Choroid plexus epithelial cell (primary cell): ENCODE results near the gene JTB.
"Not testable (repeated sequence)": the region's sequence is repeated elsewhere in the genome, so short reads cannot be mapped to it uniquely, and the experiment has no call there.

ENCODE experiments used
- DNase-seq: peaks from one replicate; pipeline ENCODE4 v3.0.0-alpha.2; 2010; ENCODE audit warnings: low read depth
- H3K4me3 ChIP-seq: 2 replicates; pipeline ENCODE4 v1.5.1; 2011; ENCODE audit warnings: low read depth, mild to moderate bottlenecking, control low read depth, low read length, moderate library complexity
- CTCF ChIP-seq: conservative IDR thresholded peaks from 2 replicates; pipeline ENCODE4 v1.5.1; 2011; ENCODE audit warnings: low read depth, mild to moderate bottlenecking, control low read depth, inconsistent platforms, low read length, moderate library complexity

Gene JTB

GRCh38 chr1:154000420-154000819 lies 22.9 kb upstream of the JTB start:
- H3K4me3 ChIP-seq: no peak overlapping the region
- no peak for DNase-seq
- TF ChIP-seq CTCF: no peak

GRCh38 chr1:153996882-153997281 lies 19.4 kb upstream of the JTB start:
- H3K4me3 ChIP-seq, DNase-seq: not testable (repeated sequence)

DNA sequence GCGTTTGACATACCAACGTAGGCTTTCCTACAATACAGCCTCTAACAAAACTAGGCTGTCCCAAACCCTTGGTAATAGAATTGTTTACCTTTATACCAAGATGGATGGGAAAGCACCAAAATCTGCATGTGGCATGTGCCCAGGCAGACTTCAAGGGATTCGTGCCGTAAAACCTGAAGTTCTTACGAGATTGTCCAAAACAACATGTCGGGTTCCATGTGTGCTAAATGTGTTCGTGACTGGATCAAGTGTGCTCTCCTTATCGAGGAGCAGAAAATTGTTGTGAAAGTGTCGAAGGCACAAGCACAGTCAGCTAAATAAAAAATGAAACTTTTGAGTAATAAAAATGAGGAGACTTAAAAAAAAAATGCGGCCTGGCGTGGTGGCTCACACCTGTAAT lies 18.2 kb upstream of the JTB start:
- no peak for DNase-seq
- no peak overlapping the region for H3K4me3 ChIP-seq
- no peak for TF ChIP-seq CTCF

DNA sequence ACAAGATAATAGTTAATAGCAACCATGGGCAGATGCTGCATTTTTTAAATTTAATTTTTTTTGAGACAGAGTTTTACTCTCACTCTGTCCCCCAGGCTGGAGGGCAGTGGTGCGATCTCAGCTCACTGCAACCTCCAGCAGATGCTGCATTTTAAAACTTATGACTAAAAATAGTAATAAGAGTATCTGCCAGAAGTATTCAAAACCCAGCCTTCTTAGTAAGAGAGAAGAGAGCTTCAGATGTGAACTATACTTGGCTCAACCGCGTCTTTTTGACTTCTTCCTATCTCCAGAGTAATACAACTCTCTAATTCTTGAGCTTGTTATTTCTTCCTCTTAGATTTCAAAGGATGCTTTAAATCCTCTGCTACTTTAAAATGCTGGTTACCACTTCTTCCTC lies 17.7 kb upstream of the JTB start:
- no peak for TF ChIP-seq CTCF
- no peak overlapping the region for H3K4me3 ChIP-seq
- DNase-seq: no peak

- TF ChIP-seq CTCF: no peak
- H3K4me3 ChIP-seq: peak overlapping the region; percentile 78
- no peak for DNase-seq
These were observed 14.3 kb upstream of the JTB start for GRCh38 chr1:153991806-153992205.

GRCh38 chr1:153991151-153991630 lies 13.7 kb upstream of the JTB start:
- no peak for TF ChIP-seq CTCF
- peak overlapping the region; percentile 78 for H3K4me3 ChIP-seq
- DNase-seq: no peak

- DNase-seq: peak; percentile 99
- peak within 1 kb of the TSS; percentile 78 for H3K4me3 ChIP-seq
- no peak for TF ChIP-seq CTCF
These were observed 13.1 kb upstream of the JTB start, which contains the start of gene RPS27 for GRCh38 chr1:153990468-153991150. RPS27 (plus strand) TSS chr1:153990762; CDS start chr1:153990797, 35 bp downstream.
